IPS DF 4.7 (cell line): ENCODE measurements around the gene GRHPR.
"Not testable (repeated sequence)": the region's sequence is repeated elsewhere in the genome, so short reads cannot be mapped to it uniquely, and the experiment has no call there.

Source experiments
- DNase-seq: peaks from one replicate; pipeline ENCODE4 v3.0.0-alpha.2; 2013; ENCODE audit warnings: low spot score; ENCODE audit errors: extremely low read depth

Gene GRHPR

DNA sequence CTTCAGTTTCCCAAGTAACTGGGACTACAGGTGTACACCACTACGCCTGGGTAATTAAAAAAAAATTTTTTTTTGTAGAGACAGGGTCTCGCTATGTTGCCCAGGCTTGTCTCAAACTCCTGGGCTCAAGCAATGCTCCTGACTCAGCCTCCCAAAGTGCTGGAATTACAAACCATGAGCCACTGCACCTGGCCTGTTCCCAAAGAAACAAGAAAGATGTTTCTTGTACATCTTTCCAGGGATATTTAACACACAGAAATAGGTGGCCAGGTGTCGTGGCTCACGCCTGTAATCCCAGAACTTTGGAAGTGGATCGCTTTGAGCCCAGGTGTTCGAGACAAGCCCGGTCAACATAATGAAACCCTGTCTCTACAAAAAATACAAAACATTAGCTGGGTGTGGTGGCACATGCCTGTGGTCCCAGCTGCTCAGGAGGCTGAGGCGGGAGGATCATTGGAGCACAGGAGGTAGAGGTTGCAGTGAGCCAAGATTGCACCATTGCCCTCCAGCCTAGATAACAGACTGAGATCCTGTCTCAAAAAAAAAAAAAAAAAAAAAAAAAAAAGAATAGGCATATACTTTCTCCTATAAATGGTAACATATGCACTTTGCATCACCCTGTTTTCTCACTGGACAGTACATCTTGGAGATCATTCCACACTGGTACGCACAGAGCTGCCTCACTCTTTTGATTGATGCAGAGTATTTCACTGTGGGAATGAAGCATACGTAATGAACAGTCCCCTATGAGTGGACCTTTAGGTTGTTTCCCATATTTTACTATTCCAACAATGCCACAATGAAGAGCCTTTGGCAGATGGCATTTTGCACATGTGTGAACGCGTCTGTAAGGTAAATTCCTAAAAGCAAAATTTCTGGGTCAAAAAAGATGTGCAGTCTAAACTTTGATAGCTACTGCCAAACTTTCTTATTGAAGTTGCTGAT is 2.0 kb upstream of the GRHPR start:
- no peak for DNase-seq

DNA sequence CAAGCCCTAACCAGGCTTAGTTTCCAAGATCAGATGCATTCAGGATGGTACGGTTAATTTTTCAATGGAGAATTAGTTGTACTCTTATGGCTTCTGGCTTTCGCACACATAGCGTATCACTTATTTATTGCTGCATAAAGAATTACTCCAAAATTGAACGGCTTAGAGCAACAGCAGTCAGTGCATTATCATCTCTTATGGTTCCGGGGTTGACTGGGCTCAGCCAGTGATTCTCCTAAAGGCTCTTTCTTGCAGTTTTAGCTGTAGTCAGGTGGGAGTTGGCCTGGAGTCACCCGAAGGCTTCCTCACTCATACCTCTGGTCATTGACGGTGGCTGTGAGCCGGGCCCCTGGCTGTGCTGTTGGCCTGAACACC is 595 bp upstream of the GRHPR start:
- no peak for DNase-seq

DNA sequence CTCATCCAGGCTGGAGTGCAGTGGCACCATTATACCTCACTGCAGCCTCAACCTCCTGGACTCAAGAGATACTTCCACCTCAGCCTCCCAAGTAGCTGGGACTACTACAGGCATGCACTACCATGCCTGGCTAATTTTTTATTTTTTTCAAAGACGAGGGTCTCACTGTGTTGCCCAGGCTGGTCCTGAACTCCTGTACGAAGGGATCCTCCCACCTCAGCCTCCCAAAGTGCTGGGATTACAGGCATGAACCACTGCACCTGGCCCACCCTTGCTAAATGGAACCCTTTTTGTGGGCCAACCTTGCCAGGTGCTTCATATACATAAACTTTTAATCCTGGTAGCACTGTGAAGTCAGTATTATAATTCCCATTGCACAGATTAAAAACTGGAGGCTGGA is 1.0 kb downstream of the GRHPR start:
- no peak for DNase-seq

DNA sequence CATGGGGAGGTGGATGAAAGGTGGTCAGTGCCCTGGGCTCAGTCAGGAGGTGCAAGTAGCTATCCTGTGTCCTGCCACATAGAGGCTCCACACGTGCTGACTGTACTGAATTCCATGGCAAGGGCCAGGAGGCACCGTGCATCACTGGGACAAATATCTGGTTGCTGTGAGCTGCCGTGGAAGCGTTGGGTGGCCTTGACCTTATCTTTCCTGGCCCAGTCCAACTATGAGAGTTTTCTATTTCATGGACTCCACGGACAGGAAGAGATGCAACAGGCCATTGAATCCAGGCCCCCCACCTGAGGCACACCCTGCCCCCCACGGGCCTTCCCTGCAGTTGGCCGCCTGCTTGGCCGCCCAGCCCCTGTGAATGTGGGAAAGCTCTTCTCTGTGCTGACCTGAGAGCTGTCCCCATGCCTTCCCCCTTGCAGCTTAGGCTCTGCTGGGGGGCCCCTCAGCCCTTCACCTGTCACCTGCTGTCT is 1.7 kb downstream of the GRHPR start:
- no peak for DNase-seq

DNA sequence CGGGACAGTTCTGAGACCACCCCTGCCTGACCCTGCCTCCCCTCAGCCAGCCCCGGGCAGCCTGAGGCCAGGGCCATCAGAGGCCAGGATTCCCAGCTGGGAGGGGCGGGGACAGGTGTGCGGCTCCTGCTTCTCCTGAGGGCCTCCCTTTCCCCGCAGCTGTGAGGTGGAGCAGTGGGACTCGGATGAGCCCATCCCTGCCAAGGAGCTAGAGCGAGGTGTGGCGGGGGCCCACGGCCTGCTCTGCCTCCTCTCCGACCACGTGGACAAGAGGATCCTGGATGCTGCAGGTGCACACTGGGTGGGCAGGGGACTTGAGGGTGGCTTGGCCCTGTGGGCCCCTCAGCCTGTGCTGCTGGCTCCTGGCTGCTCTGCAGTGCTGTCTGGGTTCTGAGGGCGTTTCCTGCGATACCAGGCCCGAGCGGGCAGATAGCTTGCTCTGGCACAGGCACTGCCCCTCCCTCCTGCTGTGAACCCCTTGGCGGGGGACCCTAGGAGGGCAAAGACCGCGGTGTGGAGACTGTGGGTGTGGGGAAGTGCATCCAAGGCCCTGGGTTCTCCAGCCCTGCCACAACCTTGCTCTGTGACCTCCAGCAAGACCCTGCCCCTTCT is 2.3 kb downstream of the GRHPR start:
- no peak for DNase-seq

DNA sequence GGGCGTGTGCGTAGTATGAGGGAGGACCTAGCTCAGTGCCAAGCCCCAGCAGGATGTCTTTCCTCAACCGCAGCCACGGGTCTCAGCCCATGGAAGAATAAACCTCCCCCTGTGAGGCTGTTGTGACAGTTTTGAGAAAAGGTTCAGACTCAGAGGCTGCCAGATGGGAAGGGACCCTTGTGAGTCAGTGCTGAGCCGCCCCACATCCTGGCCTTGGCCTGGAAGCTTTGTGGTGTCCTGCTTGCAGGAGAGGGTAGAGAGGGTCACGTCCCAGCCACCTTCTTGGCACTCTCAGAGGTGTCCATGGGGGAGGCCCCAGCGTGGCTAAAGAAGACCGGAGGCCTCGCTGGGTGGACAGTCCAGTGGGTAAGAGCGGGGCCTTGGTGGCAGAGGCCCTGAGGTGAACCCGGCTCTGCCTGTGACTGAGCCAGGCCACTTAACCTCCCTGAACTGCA is 2.8 kb downstream of the GRHPR start:
- DNase-seq, result no peak

DNA sequence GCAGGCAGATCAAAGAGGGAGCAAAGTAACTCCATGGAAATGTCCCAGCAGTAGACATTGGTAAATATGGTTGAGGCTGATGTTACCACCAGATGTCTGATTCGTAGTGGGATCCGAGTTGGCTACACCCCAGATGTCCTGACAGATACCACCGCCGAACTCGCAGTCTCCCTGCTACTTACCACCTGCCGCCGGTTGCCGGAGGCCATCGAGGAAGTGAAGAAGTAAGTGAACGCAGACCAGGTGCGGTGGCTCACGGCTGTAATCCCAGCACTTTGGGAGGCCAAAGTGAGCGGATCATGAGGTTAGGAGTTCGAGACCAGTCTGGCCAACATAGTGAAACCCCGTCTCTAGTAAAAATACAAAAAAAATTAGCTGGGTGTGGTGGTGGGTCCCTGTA is 3.9 kb downstream of the GRHPR start:
- DNase-seq, result not testable (repeated sequence)

DNA sequence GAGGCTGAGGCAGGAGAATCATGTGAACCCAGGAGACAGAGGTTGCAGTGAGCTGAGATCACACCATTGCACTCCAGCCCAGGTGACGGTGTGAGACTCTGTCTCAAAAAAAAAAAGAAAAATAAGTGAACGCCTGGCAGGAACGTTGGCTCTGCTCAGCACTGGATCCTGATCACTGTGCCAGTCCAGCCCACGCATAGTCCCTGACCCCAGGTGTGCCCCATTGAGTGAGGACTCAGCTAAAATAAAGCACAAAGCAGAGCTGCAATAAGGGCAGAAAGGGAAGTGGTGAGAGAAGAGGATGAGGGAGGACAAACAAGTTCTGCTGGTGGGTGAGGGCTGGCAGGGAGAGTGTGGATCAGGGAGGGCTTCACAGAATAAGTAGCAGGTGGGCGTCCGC is 4.3 kb downstream of the GRHPR start:
- no peak for DNase-seq

DNA sequence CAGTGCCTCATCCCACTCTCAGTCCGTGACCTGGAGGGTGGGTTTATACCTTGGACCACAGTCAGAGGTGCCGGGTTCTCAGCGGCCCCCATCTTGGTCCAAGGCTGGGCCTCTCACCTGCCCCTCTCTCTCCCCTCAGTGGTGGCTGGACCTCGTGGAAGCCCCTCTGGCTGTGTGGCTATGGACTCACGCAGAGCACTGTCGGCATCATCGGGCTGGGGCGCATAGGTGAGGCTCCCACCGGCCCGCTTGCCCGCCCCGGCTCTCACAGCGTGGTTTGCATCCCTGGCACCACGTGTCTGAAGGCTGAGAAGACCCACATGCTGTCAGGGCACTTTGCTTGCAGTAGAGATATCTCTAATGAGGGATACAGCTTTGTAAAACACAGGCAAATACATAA is 5.8 kb downstream of the GRHPR start:
- no peak for DNase-seq

DNA sequence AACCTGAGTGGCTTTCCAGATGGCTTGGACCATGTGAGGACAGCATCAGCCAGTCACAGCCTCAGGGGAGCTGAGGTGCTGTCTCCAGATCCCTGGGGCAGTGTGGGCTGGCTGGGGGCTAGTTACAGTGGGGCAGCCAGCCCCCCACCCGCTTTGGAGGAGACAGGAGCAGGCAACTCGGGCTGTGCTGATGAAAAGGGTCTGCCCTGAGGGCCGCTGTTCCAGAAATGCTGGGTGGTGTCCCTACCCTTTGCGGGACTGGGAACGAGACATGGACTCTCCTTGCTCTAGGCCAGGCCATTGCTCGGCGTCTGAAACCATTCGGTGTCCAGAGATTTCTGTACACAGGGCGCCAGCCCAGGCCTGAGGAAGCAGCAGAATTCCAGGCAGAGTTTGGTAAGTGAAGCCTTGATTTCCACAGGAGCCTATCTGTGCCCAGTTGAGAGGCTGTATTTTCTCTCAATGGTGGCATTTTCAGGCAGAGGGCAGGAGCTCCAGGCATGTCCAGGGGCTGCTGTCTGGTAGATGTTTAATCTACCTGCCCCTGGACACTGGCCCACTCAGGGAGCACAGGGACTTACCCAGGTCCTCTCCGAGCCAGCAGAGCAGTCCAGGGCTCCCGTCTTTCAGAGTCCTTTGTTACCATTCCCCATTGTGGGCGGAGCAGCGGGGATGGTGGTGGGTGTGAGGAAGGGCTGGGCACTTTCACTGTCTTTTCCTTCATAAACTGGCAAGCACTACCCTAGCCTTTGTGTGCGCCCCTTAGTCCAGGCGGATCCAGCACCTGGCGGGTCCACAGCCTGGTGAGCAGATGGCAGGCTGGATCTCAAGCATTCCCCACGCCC is 7.2 kb downstream of the GRHPR start:
- no peak for DNase-seq

DNA sequence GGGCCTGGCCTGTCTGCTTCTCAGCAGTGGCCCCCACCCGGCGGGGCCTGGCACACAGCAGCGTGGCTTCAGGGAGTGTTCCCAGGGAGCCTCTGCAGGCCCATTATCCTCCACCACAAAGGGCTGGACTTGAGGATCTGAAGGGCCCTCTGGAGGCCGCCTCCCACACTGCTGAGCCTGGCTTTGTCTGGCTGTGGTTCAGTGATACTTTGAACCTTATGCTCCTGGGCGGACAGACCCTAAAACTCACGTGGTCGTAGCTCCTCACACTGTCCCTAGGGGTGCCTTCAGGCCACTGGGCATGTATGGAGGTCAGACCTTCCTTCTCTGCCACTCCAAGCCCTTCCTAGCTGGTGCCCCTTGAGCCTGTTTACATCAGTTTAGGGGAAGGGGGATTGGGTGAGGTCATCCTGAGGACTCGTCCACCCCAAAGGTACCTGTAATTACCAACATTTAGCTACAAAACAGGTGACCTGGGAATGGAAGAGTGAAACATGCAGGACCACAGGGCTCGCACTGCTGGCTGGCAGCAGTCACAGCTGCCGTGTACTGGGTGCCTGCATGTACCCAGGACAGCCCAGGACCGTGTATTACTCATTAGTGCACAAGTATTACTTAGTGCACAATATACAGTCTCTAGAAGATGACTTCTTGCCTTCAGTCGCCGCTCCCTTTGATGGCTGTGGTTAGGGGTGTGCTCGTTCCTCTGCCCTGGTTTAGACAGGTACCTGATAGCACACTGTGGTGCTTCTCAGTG is 8.5 kb downstream of the GRHPR start:
- DNase-seq, result no peak

DNA sequence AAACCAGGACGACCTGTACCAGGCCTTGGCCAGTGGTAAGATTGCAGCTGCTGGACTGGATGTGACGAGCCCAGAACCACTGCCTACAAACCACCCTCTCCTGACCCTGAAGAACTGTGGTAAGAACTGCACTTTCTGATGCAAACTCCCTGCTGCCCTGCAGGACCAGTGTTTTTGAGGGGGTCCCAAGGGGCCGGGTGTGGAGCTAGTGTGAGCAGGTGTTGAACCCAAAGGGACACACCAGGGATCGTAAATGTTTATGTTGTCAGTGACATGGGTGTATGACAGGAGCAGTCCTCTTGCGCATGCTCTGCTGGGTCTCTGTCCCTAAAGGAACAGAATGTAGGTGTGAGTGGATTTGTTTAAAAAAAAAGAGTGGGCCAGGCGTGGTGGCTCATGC is 9.5 kb downstream of the GRHPR start:
- no peak for DNase-seq

DNA sequence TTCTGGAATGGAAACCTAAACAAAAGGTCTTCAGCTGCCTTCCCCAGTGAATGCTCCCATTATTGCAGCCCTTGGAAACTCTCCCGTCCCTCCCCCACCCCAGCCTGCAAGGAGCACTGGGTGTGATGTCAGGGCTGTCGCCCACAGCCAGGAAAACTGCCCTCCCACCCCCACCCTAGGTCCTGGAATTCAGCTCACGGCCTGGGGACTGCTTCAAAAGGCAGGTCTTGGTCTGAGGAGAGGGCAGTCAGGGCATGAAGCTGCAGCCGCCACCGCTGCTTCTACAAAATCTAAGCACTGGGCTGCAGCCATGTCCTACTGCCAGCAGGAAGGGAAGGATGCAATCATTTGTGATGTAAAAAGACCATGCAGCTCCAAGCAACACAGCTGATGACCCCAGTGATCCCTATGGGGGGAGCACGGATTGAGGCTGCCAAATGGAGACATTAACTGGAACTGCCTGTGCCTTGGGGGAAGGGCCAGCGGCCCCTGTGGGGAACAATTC is 11.4 kb downstream of the GRHPR start:
- no peak for DNase-seq

DNA sequence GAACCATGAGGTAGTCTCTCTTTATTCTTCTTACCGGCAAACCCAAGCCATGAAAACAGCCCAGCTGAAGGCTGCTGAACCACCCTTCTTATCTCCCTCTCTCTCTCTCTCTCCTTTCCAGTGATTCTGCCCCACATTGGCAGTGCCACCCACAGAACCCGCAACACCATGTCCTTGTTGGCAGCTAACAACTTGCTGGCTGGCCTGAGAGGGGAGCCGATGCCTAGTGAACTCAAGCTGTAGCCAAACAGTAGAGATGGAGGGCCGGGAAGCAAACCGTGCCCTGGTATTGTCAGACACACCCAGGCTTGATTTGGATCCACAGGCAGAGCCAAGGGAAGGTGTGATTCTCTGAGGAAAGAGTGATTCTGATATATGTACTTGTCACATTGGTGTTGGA is 14.0 kb downstream of the GRHPR start:
- no peak for DNase-seq

DNA sequence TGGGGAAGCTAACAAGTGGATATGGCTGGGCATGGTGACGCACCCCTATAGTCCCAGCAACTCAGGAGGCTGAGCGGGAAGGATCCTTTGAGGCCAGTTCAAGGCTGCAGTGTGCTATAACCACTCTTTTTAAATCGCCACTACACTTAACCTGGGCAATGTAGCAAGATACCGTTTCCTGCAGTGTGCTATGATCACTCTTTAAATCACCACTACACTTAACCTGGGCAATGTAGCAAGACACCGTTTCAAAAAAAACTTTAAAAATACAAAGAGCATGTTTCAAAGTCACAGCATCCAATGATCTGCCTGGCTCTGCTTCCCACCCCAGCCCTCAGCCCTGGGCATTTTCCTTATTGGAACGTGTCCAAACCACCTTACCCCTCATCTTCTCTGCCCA is 14.5 kb downstream of the GRHPR start:
- no peak for DNase-seq

DNA sequence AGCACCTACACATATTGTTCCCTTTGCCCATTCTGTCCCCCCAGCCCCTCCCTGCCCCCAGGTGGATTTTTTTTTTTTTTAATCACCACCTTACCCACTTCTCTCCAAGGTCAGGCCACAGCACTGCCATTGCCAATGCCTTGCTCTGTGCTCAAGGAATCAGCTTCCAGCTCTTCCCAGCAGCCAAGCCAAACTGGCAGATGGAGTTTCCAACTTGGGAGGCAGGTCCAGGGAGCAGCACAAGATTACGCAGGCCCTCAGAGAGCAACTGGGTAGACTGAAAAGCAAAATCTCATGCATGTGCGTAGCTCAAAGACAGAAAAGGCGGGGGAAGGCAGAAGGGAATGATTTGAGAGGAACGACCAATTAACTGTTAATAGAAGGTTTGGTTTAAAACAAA is 15.1 kb downstream of the GRHPR start:
- no peak for DNase-seq

DNA sequence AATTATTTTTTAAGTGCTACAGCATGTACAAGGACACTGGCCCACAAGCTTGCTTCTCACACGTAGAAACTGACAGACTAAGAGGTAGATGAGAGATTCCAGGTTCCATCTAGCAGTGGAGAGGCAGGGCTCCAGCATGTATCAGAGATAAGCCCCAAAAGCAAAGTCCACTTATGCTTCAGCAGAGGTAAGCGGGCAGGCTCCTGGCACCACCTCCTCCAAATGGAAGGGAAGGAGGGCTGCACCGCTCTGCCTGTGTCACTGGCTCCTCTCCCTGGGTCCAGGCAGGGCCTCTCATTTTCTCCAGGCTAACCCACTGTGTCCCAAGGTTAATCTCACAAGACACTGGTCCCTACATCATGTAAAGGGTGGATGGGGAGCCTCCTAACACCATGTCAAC is 15.9 kb downstream of the GRHPR start:
- no peak for DNase-seq

DNA sequence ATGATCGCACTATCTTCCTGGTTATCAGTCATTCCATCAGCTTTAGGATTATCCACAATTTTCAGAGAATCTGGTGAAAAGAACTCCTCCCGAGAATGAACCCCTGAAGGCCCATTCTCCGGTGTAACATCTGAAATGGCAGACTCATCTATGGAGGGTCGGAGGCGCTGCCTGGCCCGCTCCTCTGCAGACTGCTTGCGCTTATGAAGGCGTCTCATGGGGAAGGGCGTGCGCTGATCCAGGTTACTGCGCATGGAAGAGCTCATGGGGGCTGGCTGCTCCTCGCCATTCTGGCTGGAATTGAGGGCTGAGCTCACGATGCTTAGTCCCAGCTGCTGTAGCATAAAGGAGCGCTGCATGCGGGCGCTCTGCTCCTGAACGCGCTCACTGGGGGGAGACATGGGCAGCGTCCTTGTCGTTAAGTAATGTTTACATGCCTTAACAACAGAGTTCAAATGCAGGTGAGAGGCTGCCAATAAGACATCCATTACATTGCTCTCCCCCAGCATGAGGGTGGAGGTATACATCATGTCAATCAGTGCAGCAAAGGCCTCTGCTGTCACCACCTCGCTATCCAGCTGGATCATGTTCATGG is 19.4 kb downstream of the GRHPR start:
- no peak for DNase-seq

DNA sequence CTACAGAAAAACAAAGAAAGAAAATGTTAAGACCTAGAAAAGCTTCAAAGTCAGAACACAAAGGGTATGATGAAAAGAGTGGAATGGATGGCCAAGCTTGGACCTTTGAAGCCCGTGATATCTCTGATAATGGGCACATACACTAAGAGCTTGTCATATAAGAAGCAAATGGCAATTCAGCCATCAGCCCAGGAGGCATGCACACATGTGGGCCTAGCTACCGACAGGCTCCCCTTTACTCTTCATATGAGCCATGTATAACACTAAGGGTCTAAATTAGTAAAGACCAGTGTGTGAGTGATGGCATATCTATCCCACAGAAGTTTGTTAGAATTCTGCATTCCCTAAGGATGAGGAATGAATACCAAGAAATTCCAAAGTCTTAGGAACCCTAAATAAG is 20.1 kb downstream of the GRHPR start:
- DNase-seq, result no peak

DNA sequence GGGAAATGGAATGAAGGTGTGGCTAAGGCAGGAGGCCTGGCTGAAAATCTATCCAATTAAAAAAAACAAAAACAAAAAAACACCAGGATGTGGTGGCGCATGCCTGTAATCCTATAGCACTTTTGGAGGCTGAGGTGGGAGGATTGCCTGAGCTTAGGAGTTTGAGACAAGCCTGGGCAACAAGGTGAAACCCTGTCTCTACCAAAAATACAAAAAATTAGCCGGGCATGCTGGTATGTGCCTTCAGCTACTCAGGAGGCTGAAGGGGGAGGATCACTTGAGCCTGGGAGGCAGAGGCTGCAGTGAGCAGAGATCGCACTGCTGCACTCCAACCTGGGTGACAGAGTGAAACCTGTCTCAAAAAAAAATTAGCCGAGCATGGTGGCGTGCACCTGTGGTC is 21.1 kb downstream of the GRHPR start:
- no peak for DNase-seq

DNA sequence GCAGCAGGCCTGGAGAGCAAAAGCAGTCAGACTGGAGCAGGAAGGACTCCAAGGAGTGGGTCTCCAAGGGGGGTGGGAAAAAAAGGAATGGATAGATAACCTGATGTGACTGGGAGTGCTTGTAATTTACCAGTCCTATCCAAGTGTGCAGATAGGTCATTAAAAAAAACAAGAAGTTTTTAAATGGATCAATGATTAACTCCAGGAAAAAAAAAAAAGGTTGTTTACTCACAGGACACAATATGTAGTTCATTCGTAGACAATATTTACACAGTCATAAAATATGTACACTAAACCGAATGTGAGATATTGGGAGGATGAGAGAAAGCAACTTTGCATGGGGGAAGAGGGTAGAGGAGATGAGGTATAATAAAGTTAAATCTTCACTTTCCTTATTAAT is 22.4 kb downstream of the GRHPR start:
- DNase-seq, result no peak
